Osteocyte (in vitro differentiated cells): Measurements from ENCODE around the gene OR6S1. TPM values are rescaled to one million over a fixed set of nuclear protein-coding genes. Genes with fewer than 3 reads are reported as not detected.

Source experiments
- DNase-seq: peaks from one replicate; pipeline ENCODE4 v3.0.0; 2021; ENCODE audit warnings: mixed read lengths; ENCODE audit not compliant: unreplicated experiment; ENCODE audit errors: extremely low spot score
- H3K27ac Mint-ChIP-seq: one replicate; pipeline ENCODE4 v1.8.0; 2021; ENCODE audit warnings: mild to moderate bottlenecking, mixed read lengths; ENCODE audit not compliant: unreplicated experiment
- H3K27me3 Mint-ChIP-seq: one replicate; pipeline ENCODE4 v1.8.0; 2021; ENCODE audit warnings: mixed read lengths; ENCODE audit not compliant: unreplicated experiment
- H3K36me3 Mint-ChIP-seq: one replicate; pipeline ENCODE4 v1.8.0; 2021; ENCODE audit warnings: mixed read lengths; ENCODE audit not compliant: unreplicated experiment
- H3K4me1 Mint-ChIP-seq: one replicate; pipeline ENCODE4 v1.8.0; 2021; ENCODE audit warnings: mixed read lengths; ENCODE audit not compliant: unreplicated experiment
- H3K4me3 Mint-ChIP-seq: one replicate; pipeline ENCODE4 v1.8.0; 2021; ENCODE audit warnings: mild to moderate bottlenecking, moderate library complexity, mixed read lengths; ENCODE audit not compliant: unreplicated experiment
- H3K9me3 Mint-ChIP-seq: one replicate; pipeline ENCODE4 v1.8.0; 2021; ENCODE audit warnings: mixed read lengths; ENCODE audit not compliant: unreplicated experiment
- total RNA-seq: library from RNA; stranded (reverse); gene quantifications from 2 replicates; pipeline ENCODE4 v1.2.1, GENCODE V29; 2021
- TF ChIP-seq, protein P1 (sequence below): fragments of 200-600 bp; sonication (generic); IDR thresholded peaks from 2 replicates; pipeline ENCODE4 v1.5.0; 2021; ENCODE audit warnings: antibody characterized with exemption, mild to moderate bottlenecking, moderate library complexity

OR6S1 gene
- total RNA-seq, 1 donor from 2014 or later = not detected

DNA sequence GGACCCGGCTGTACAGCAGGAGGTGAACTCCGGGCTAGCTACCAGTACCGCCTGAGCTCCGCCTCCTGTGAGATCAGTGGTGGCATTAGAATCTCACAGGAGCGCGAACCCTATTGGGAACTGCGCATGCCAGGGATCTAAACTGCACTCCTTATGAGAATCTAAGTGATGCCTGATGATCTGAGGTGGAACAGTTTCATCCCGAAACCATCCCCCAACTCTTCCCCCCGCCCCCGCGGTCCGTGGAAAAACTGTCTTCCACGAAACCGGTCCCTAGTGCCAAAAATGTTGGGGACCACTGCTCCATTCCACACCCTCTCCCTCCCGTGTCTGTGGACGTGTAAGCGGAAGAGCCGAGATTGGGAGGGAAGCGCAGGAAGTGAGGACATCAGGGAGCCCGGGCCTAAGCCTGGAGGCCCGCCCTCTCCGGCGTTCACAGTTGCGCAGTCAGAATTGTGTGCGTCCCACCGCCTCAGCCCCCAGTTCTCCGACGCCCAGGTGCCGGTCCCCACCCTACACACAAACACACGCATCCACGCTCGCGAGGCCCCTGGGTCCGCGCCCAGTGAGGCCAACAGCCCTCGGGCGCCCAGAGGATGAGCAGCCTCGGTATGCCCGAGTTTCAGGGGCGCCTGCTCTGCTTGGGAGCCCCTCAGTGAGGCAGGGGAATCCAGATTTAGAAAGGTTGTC lies 41.1 kb upstream of the OR6S1 start:
- H3K36me3 Mint-ChIP-seq = no peaks in the 10 kb centered on the region
- no peak overlapping the region for H3K4me3 Mint-ChIP-seq
- no peak overlapping the region for H3K27ac Mint-ChIP-seq
- peaks cover 28% of the 10 kb centered on the region for H3K4me1 Mint-ChIP-seq
- no peaks in the 10 kb centered on the region for H3K9me3 Mint-ChIP-seq
- peak; percentile 93 for DNase-seq
- no peaks in the 10 kb centered on the region for H3K27me3 Mint-ChIP-seq
- TF ChIP-seq, protein P1, sequence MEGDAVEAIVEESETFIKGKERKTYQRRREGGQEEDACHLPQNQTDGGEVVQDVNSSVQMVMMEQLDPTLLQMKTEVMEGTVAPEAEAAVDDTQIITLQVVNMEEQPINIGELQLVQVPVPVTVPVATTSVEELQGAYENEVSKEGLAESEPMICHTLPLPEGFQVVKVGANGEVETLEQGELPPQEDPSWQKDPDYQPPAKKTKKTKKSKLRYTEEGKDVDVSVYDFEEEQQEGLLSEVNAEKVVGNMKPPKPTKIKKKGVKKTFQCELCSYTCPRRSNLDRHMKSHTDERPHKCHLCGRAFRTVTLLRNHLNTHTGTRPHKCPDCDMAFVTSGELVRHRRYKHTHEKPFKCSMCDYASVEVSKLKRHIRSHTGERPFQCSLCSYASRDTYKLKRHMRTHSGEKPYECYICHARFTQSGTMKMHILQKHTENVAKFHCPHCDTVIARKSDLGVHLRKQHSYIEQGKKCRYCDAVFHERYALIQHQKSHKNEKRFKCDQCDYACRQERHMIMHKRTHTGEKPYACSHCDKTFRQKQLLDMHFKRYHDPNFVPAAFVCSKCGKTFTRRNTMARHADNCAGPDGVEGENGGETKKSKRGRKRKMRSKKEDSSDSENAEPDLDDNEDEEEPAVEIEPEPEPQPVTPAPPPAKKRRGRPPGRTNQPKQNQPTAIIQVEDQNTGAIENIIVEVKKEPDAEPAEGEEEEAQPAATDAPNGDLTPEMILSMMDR = no peak

DNA sequence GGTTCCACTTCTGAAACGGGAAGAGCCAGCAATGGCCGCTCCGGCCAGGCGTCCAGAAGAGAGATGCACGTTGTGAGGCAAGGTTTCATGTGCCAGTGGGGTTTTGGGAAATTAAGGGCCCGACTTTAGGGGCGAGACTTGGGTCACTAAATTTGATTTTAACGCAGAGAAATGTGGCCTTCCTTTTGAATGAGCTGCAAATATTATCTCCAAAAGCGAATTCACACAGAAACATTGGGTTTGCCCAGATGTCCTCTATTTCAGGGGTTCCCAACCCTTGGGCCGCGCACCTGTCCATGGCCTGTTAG lies 40.6 kb upstream of the OR6S1 start:
- Mint-ChIP-seq H3K27ac (no peak overlapping the region), H3K4me3 (no peak overlapping the region), H3K4me1 (peaks cover 28% of the 10 kb centered on the region), H3K27me3 (no peaks in the 10 kb centered on the region), H3K9me3 (no peaks in the 10 kb centered on the region), H3K36me3 (no peaks in the 10 kb centered on the region)
- TF ChIP-seq, protein P1 = no peak
- no peak for DNase-seq

DNA sequence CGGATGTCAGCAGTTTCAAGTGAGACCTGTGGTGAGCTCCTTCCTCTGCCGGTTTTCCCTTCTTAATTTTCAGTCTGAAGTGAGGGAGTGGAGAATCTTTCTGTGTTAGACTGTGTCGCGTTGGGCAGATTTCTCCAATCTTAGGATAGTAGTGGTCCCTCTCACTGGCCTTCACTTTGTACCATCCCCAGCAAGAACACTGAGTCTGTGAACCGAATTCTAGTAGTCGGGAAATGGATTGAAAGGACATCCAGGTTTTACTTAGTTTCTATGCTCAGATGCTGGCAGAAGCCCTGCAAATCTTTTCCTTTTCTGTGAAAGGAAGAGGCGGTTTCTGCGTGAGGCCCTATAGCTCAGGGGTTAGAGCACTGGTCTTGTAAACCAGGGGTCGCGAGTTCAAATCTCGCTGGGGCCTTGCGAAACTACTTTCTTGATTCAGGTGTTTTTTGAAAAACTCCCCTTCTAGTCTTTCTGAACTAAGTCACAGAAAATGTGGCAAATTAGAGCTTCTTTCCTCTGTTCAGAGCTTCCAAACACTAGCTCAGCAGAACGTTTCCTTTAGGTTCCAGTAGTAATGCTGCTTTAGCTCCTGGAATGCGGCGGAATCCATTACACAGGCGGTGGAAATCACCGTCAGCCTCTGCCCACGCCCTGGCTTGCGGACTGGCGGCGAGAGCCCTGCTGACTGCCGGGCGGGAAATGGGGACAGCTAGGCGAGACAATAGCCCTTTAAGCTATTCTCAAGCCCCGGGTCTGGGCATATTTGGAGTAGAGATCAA lies 40.0 kb upstream of the OR6S1 start:
- TF ChIP-seq, protein P1 = no peak
- no peaks in the 10 kb centered on the region for H3K36me3 Mint-ChIP-seq
- no peaks in the 10 kb centered on the region for H3K9me3 Mint-ChIP-seq
- peak; percentile 92 for DNase-seq
- H3K4me3 Mint-ChIP-seq = no peak overlapping the region
- H3K27me3 Mint-ChIP-seq = no peaks in the 10 kb centered on the region
- peaks cover 28% of the 10 kb centered on the region for H3K4me1 Mint-ChIP-seq
- H3K27ac Mint-ChIP-seq = no peak overlapping the region

DNA sequence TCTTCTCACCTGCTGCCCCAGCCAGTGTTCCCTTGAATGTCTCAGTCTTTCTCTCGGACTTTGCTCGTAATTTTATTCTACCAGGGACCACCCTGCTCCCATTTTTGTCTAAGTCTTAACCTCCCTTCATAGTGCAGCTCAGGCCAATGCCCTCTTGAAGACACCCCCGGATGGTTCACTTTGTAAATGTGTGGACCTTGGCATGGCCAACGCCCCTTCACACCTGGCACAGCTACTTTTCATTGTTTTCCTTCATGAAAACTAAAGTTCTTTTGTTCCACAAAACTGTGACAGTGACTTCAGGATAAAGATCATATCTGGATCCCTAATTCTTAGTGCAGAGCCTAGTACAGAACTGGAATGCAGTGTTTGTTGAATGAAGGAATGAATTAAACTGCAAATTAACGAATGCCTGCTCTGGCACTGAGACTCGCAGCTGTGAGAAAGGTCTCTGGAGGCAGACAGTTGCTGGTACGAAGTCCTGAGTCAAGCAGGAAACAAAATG lies 39.4 kb upstream of the OR6S1 start:
- Mint-ChIP-seq H3K9me3 (no peaks in the 10 kb centered on the region), H3K36me3 (no peaks in the 10 kb centered on the region), H3K27me3 (peaks cover 4% of the 10 kb centered on the region), H3K4me1 (peaks cover 26% of the 10 kb centered on the region), H3K27ac (no peak overlapping the region), H3K4me3 (no peak overlapping the region)
- TF ChIP-seq, protein P1 = no peak
- DNase-seq = no peak

DNA sequence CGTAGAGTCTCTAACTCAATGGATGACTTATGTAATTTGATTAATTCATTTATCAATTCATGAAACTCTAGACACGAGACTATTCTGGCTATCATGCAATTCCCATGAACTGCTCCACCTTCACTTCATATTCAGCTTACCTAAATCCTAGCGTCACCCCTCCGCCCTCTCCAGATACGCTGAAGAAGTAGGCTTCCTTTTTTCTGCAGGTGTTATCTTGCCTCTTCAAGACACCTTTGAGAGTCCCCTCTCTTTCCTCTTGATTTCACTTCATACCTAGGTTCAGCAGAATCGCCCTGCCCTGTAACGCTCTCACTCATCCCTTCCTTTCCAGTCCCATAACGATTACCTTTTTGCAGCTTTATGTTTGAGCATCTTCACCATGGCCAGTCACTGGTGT lies 38.9 kb upstream of the OR6S1 start:
- TF ChIP-seq, protein P1 = no peak
- Mint-ChIP-seq H3K27ac (no peak overlapping the region), H3K4me3 (no peak overlapping the region)

More for the DNA sequence above, 38.9 kb upstream of the OR6S1 start:
- H3K4me1 Mint-ChIP-seq = peaks cover 22% of the 10 kb centered on the region
- no peak for DNase-seq
- no peaks in the 10 kb centered on the region for H3K9me3 Mint-ChIP-seq
- peaks cover 9% of the 10 kb centered on the region for H3K27me3 Mint-ChIP-seq
- H3K36me3 Mint-ChIP-seq = no peaks in the 10 kb centered on the region
